GM23338 (cell line): ENCODE measurements around the gene EIF4E2. TPM values are rescaled to one million over a fixed set of nuclear protein-coding genes. Genes with fewer than 3 reads are reported as not detected.

Experiments used
- ATAC-seq: fragments of 200-7000 bp; cut with Tn5 transposase; 3 replicates; pipeline ENCODE4 v1.9.1; 2020
- DNase-seq: peaks from one replicate; pipeline ENCODE4 v3.0.0-alpha.2; 2015; ENCODE audit warnings: low spot score
- H2AFZ ChIP-seq: fragments of 200-600 bp; sonication (generic); 2 replicates; pipeline ENCODE4 v1.8.0; 2016; ENCODE audit warnings: antibody characterized with exemption, mild to moderate bottlenecking, moderate library complexity
- H3F3A ChIP-seq: fragments of 200-600 bp; sonication (generic); replicated peaks from 2 replicates; pipeline ENCODE4 v1.8.0; 2017; ENCODE audit warnings: antibody characterized with exemption, mixed run types, low read depth
- H3K27ac ChIP-seq: fragments of 200-600 bp; sonication (generic); 2 replicates; pipeline ENCODE4 v1.6.1; 2016; ENCODE audit warnings: low read depth
- H3K27me3 ChIP-seq: fragments of 200-600 bp; sonication (generic); 2 replicates; pipeline ENCODE4 v1.8.0; 2016; ENCODE audit warnings: mild to moderate bottlenecking, mixed run types, moderate library complexity; ENCODE audit not compliant: insufficient read depth
- H3K36me3 ChIP-seq: fragments of 200-600 bp; sonication (generic); 2 replicates; pipeline ENCODE4 v1.8.0; 2016; ENCODE audit warnings: mild to moderate bottlenecking; ENCODE audit not compliant: insufficient read depth
- H3K4me1 ChIP-seq: fragments of 200-600 bp; sonication (generic); 2 replicates; pipeline ENCODE4 v1.8.0; 2016; ENCODE audit warnings: mild to moderate bottlenecking, moderate library complexity; ENCODE audit not compliant: insufficient read depth
- H3K4me2 ChIP-seq: fragments of 200-600 bp; sonication (generic); 2 replicates; pipeline ENCODE4 v1.7.1; 2017; ENCODE audit warnings: mixed run types
- H3K4me3 ChIP-seq: fragments of 200-600 bp; sonication (generic); 2 replicates; pipeline ENCODE4 v1.6.1; 2016; ENCODE audit warnings: mixed run types
- H3K79me2 ChIP-seq: fragments of 200-600 bp; sonication (generic); replicated peaks from 2 replicates; pipeline ENCODE4 v1.8.0; 2017; ENCODE audit warnings: mild to moderate bottlenecking; ENCODE audit not compliant: insufficient read depth
- H3K9me2 ChIP-seq: fragments of 200-600 bp; sonication (generic); 2 replicates; pipeline ENCODE4 v1.8.0; 2017; ENCODE audit not compliant: insufficient read depth
- H4K20me1 ChIP-seq: fragments of 200-600 bp; sonication (generic); replicated peaks from 2 replicates; pipeline ENCODE4 v1.8.0; 2017; ENCODE audit warnings: mild to moderate bottlenecking; ENCODE audit not compliant: insufficient read depth
- H3K27ac Mint-ChIP-seq: 2 replicates; pipeline ENCODE4 v1.8.0; 2020; ENCODE audit warnings: inconsistent platforms, mild to moderate bottlenecking, moderate library complexity, mixed read lengths
- H3K27me3 Mint-ChIP-seq: 3 replicates; pipeline ENCODE4 v1.8.0; 2022; ENCODE audit warnings: low read depth, mild to moderate bottlenecking, moderate library complexity, mixed read lengths, inconsistent platforms; ENCODE audit not compliant: insufficient read depth, poor library complexity
- H3K36me3 Mint-ChIP-seq: 3 replicates; pipeline ENCODE4 v1.8.0; 2021; ENCODE audit warnings: low read depth, mild to moderate bottlenecking, inconsistent platforms, moderate library complexity, mixed read lengths
- H3K4me1 Mint-ChIP-seq: 3 replicates; pipeline ENCODE4 v1.8.0; 2020; ENCODE audit warnings: mild to moderate bottlenecking, inconsistent platforms, mixed read lengths
- H3K4me3 Mint-ChIP-seq: 3 replicates; pipeline ENCODE4 v1.8.0; 2021; ENCODE audit warnings: moderate library complexity, mild to moderate bottlenecking, inconsistent platforms, mixed read lengths
- H3K9me3 Mint-ChIP-seq: 3 replicates; pipeline ENCODE4 v1.8.0; 2020; ENCODE audit warnings: moderate library complexity, mild to moderate bottlenecking, inconsistent platforms, mixed read lengths
- CREB1 ChIP-seq: fragments of 250-450 bp; sonication (Bioruptor Pico); IDR thresholded peaks from 2 replicates; pipeline ENCODE4 v1.5.0; 2020; ENCODE audit warnings: low read depth, mild to moderate bottlenecking, moderate library complexity
- CTCF ChIP-seq, 2 experiments: fragments of 200-600 bp in 1 of 2; sonication (generic) in 1 of 2; conservative IDR thresholded peaks; 2 replicates each; pipeline versions ENCODE4 v1.5.1 to v1.6.1; 2016 to 2017; ENCODE audit warnings: antibody characterized with exemption in 2 of 2, low read depth in 2 of 2, mild to moderate bottlenecking in 2 of 2, moderate library complexity in 1 of 2
- ETS1 ChIP-seq: IDR thresholded peaks from 2 replicates; pipeline ENCODE4 v1.6.1; 2016; ENCODE audit warnings: antibody characterized with exemption
- EZH2 ChIP-seq: fragments of 200-600 bp; sonication (generic); IDR thresholded peaks from one replicate; pipeline ENCODE4 v1.8.0; 2017; ENCODE audit warnings: antibody characterized with exemption, mild to moderate bottlenecking, low read depth; ENCODE audit not compliant: unreplicated experiment
- EZH2phosphoT487 ChIP-seq: fragments of 200-600 bp; sonication (generic); IDR thresholded peaks from one replicate; pipeline ENCODE4 v1.8.1; 2018; ENCODE audit warnings: antibody characterized with exemption; ENCODE audit not compliant: unreplicated experiment
- JUNB ChIP-seq: IDR thresholded peaks from one replicate; pipeline ENCODE4 v1.6.1; 2016; ENCODE audit warnings: antibody characterized with exemption; ENCODE audit not compliant: unreplicated experiment
- NANOG ChIP-seq: IDR thresholded peaks from 2 replicates; pipeline ENCODE4 v1.6.1; 2016; ENCODE audit warnings: antibody characterized with exemption, borderline replicate concordance
- POLR2AphosphoS5 ChIP-seq: IDR thresholded peaks from 2 replicates; pipeline ENCODE4 v1.6.1; 2016; ENCODE audit warnings: antibody characterized with exemption, low read depth
- REST ChIP-seq: IDR thresholded peaks from one replicate; pipeline ENCODE4 v1.6.1; 2018; ENCODE audit warnings: antibody characterized with exemption; ENCODE audit not compliant: unreplicated experiment
- STAT1 ChIP-seq: IDR thresholded peaks from one replicate; pipeline ENCODE4 v1.6.1; 2016; ENCODE audit warnings: antibody characterized with exemption; ENCODE audit not compliant: unreplicated experiment
- ZNF331 ChIP-seq: fragments of 250-450 bp; sonication (Bioruptor Pico); IDR thresholded peaks from 2 replicates; pipeline ENCODE4 v1.5.0; 2020; ENCODE audit warnings: low read depth, mild to moderate bottlenecking, moderate library complexity
- ZNF462 ChIP-seq: fragments of 250-450 bp; sonication (Bioruptor Pico); IDR thresholded peaks from 2 replicates; pipeline ENCODE4 v1.5.0; 2020; ENCODE audit warnings: mild to moderate bottlenecking, moderate library complexity
- polyA plus RNA-seq: library from polyadenylated mRNA; unstranded; fragments of >200 nt; fragmentation: Nextera tagmentation; extraction: Ambion mirVana; gene quantifications from 2 replicates; pipeline ENCODE4 v1.2.1, GENCODE V29; 2016
- total RNA-seq: library from RNA; depleted of rRNA; stranded (reverse); fragments of >200 nt; shearing (Covaris generic); gene quantifications from 2 replicates; pipeline ENCODE4 v1.2.3, GENCODE V29; 2014

EIF4E2 gene
- total and polyA plus RNA-seq, 2 experiments from 2014 or later = 68.1 to 152 TPM

GRCh38 chr2:232513353-232513752 is 37.1 kb upstream of the EIF4E2 start:
- DNase-seq (no peak), ATAC-seq (no peak; the same call in 2 of the 3 replicates)
- no peak overlapping the region for H3K4me3 ChIP-seq
- no peaks in the 10 kb centered on the region for H3K36me3 ChIP-seq
- no peaks in the 10 kb centered on the region for H3K79me2 ChIP-seq
- no peaks in the 10 kb centered on the region for H3K27me3 ChIP-seq
- Mint-ChIP-seq H3K9me3 (no peaks in the 10 kb centered on the region; the same call in 2 of the 3 replicates), H3K27me3 (peaks cover 7% of the 10 kb centered on the region), H3K27ac (no peak overlapping the region), H3K4me1 (peaks cover 4% of the 10 kb centered on the region), H3K4me3 (no peak overlapping the region; the same call in 2 of the 3 replicates), H3K36me3 (no peaks in the 10 kb centered on the region)
- no peaks in the 10 kb centered on the region for H3K4me1 ChIP-seq
- no peaks in the 10 kb centered on the region for H4K20me1 ChIP-seq
- H3K9me2 ChIP-seq = no peaks in the 10 kb centered on the region
- no peak for TF ChIP-seq POLR2AphosphoS5
- no peak for TF ChIP-seq STAT1
- TF ChIP-seq REST = no peak
- TF ChIP-seq CREB1 (CRISPR knock-in tag) = no peak
- TF ChIP-seq ZNF462 (CRISPR knock-in tag) = no peak
- no peak for TF ChIP-seq ZNF331 (CRISPR knock-in tag)
- no peak for TF ChIP-seq JUNB
- TF ChIP-seq EZH2phosphoT487 = no peak
- no peak for TF ChIP-seq NANOG
- TF ChIP-seq CTCF (conservative IDR thresholded peaks at IDR 0.05; ENCODE audit: low read depth in 2 of 2) = no peak
- no peak for TF ChIP-seq ETS1
- TF ChIP-seq EZH2 = no peak
- H3F3A ChIP-seq = 0 out of 2 replicates have a peak, but pooled peaks cover 2% of the 10 kb centered on the region
- no peak overlapping the region for H2AFZ ChIP-seq
- H3K4me2 ChIP-seq = no peak overlapping the region
- no peak overlapping the region for H3K27ac ChIP-seq
